ENCODE measurements around the gene ROR1. TPM values are rescaled to one million over a fixed set of nuclear protein-coding genes. Genes with fewer than 3 reads are reported as not detected.

The ROR1 gene
- total RNA-seq, 1 experiment from 2014 or later: 56.3 TPM

DNA sequence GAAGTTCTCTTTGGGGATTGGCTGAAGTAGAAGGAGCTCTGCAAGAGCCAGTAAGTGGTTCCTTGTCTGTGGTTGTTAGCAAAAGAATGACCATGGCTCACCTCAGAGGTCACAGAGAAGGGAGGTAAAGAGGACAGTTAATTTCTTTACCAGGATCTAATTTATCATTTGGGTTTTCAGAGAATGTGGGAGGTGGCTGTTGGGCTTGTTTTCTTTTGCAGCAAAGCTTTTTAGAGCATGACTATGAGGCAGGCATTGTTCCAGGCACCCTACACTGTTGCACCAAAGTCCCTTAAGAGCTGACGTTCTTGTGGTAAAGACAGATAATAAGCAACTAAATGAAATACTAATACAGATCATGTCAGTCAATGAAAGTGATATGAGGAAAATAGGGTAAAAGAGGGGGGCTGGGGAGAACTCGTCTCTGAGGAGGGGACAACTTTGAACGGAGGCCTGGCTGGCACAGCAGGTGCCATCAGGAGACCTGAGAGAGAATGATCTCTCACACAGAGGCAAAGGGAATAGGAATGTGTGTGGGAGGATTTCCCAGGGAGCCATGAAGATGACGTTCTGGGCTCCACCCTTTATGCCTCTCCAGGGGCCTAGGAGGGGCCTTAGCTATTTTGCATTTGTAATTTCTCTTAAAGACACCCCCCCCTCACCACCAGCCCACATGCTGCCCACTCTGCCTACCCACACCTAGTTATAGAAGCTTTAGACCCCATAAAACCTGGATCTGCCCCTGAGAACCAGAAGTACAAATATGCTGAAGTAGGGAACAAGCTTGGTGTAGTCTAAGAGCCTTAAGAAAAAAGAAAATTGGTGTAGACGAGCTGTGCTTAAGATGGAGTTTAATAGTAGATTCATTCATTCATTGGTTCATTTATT lies 177.5 kb downstream of the ROR1 start (continued):
- TF ChIP-seq, protein P1, sequence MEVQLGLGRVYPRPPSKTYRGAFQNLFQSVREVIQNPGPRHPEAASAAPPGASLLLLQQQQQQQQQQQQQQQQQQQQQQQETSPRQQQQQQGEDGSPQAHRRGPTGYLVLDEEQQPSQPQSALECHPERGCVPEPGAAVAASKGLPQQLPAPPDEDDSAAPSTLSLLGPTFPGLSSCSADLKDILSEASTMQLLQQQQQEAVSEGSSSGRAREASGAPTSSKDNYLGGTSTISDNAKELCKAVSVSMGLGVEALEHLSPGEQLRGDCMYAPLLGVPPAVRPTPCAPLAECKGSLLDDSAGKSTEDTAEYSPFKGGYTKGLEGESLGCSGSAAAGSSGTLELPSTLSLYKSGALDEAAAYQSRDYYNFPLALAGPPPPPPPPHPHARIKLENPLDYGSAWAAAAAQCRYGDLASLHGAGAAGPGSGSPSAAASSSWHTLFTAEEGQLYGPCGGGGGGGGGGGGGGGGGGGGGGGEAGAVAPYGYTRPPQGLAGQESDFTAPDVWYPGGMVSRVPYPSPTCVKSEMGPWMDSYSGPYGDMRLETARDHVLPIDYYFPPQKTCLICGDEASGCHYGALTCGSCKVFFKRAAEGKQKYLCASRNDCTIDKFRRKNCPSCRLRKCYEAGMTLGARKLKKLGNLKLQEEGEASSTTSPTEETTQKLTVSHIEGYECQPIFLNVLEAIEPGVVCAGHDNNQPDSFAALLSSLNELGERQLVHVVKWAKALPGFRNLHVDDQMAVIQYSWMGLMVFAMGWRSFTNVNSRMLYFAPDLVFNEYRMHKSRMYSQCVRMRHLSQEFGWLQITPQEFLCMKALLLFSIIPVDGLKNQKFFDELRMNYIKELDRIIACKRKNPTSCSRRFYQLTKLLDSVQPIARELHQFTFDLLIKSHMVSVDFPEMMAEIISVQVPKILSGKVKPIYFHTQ (CRISPR knock-in tag; IDR thresholded peaks at IDR 0.05): no peak
- TF ChIP-seq FOXP1 (CRISPR knock-in tag; IDR thresholded peaks at IDR 0.05; ENCODE audit: borderline replicate concordance) (no peak), ETV6 (CRISPR knock-in tag; IDR thresholded peaks at IDR 0.05) (no peak), ZNF232 (CRISPR knock-in tag; IDR thresholded peaks at IDR 0.05) (no peak)

DNA sequence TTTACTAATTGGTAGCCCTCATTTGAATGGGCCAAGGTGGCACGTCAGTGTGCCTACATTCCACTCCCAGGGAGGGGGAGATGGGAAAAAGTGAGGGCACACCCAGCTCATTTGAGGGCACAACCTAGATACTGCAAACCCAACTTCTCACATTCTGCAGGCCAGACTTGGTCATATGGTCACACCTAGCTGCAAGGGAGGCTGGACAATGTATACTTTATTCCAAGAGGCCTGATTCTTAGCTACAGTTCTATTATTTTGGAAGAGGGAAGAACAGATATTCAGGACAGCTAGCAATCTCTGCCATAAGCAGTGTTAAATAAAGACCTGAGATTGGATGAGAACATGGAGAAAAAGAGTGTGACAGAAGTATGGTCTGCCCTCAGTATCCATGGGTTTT lies 180.4 kb downstream of the ROR1 start:
- Mint-ChIP-seq H3K9me3 (peaks cover 45% of the 10 kb centered on the region), H3K27me3 (ENCODE audit: low read depth) (no peaks in the 10 kb centered on the region; the same call in 1 of the 2 replicates), H3K36me3 (peaks cover 43% of the 10 kb centered on the region), H3K4me3 (no peak overlapping the region), H3K27ac (no peak overlapping the region), H3K4me1 (peaks cover 24% of the 10 kb centered on the region)
- POLR2A ChIA-PET: no interaction called here
- ATAC-seq (no peak), DNase-seq (ENCODE audit: low spot score) (no peak)
- TF ChIP-seq JAZF1 (CRISPR knock-in tag; IDR thresholded peaks at IDR 0.05) (no peak), SMAD4 (CRISPR knock-in tag; IDR thresholded peaks at IDR 0.05) (no peak), SP1 (CRISPR knock-in tag; conservative IDR thresholded peaks at IDR 0.05) (no peak), GTF2I (CRISPR knock-in tag; conservative IDR thresholded peaks at IDR 0.05) (no peak), RORB (CRISPR knock-in tag; IDR thresholded peaks at IDR 0.05) (no peak), ZNF416 (CRISPR knock-in tag; IDR thresholded peaks at IDR 0.05) (no peak), SMAD3 (CRISPR knock-in tag; IDR thresholded peaks at IDR 0.05; ENCODE audit: borderline replicate concordance) (no peak)
- TF ChIP-seq, protein P2, sequence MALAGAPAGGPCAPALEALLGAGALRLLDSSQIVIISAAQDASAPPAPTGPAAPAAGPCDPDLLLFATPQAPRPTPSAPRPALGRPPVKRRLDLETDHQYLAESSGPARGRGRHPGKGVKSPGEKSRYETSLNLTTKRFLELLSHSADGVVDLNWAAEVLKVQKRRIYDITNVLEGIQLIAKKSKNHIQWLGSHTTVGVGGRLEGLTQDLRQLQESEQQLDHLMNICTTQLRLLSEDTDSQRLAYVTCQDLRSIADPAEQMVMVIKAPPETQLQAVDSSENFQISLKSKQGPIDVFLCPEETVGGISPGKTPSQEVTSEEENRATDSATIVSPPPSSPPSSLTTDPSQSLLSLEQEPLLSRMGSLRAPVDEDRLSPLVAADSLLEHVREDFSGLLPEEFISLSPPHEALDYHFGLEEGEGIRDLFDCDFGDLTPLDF (CRISPR knock-in tag; IDR thresholded peaks at IDR 0.05): no peak
- TF ChIP-seq, protein P3, sequence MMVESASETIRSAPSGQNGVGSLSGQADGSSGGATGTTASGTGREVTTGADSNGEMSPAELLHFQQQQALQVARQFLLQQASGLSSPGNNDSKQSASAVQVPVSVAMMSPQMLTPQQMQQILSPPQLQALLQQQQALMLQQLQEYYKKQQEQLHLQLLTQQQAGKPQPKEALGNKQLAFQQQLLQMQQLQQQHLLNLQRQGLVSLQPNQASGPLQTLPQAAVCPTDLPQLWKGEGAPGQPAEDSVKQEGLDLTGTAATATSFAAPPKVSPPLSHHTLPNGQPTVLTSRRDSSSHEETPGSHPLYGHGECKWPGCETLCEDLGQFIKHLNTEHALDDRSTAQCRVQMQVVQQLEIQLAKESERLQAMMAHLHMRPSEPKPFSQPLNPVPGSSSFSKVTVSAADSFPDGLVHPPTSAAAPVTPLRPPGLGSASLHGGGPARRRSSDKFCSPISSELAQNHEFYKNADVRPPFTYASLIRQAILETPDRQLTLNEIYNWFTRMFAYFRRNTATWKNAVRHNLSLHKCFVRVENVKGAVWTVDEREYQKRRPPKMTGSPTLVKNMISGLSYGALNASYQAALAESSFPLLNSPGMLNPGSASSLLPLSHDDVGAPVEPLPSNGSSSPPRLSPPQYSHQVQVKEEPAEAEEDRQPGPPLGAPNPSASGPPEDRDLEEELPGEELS (CRISPR knock-in tag; IDR thresholded peaks at IDR 0.05): no peak
- TF ChIP-seq, protein P4, sequence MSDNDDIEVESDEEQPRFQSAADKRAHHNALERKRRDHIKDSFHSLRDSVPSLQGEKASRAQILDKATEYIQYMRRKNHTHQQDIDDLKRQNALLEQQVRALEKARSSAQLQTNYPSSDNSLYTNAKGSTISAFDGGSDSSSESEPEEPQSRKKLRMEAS (CRISPR knock-in tag; IDR thresholded peaks at IDR 0.05): no peak
- TF ChIP-seq, protein P5, sequence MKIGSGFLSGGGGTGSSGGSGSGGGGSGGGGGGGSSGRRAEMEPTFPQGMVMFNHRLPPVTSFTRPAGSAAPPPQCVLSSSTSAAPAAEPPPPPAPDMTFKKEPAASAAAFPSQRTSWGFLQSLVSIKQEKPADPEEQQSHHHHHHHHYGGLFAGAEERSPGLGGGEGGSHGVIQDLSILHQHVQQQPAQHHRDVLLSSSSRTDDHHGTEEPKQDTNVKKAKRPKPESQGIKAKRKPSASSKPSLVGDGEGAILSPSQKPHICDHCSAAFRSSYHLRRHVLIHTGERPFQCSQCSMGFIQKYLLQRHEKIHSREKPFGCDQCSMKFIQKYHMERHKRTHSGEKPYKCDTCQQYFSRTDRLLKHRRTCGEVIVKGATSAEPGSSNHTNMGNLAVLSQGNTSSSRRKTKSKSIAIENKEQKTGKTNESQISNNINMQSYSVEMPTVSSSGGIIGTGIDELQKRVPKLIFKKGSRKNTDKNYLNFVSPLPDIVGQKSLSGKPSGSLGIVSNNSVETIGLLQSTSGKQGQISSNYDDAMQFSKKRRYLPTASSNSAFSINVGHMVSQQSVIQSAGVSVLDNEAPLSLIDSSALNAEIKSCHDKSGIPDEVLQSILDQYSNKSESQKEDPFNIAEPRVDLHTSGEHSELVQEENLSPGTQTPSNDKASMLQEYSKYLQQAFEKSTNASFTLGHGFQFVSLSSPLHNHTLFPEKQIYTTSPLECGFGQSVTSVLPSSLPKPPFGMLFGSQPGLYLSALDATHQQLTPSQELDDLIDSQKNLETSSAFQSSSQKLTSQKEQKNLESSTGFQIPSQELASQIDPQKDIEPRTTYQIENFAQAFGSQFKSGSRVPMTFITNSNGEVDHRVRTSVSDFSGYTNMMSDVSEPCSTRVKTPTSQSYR (CRISPR knock-in tag; IDR thresholded peaks at IDR 0.05): no peak
- CTCF ChIA-PET: no interaction called here
